ENCODE results near the gene C16orf78. TPM values are rescaled to one million over a fixed set of nuclear protein-coding genes. Genes with fewer than 3 reads are reported as not detected.
A peak's percentile ranks its signal among the peaks of the same experiment; 100 is the strongest.

C16orf78 gene
- total RNA-seq, 1 donor, result not detected

GRCh38 chr16:49348408-49349176, 25.0 kb upstream of the C16orf78 start:
- DNase-seq (ENCODE audit: low read depth), result no peak
- H3K4me3 ChIP-seq (ENCODE audit: low read depth, low read length), result no peak overlapping the region
- TF ChIP-seq CTCF (IDR thresholded peaks at IDR 0.05; ENCODE audit: insufficient read depth, low read depth, low read length), result no peak

GRCh38 chr16:49349446-49350168, 24.0 kb upstream of the C16orf78 start:
- no peak for DNase-seq (ENCODE audit: low read depth)
- TF ChIP-seq CTCF (IDR thresholded peaks at IDR 0.05; ENCODE audit: insufficient read depth, low read depth, low read length), result no peak

GRCh38 chr16:49350265-49351095, 23.1 kb upstream of the C16orf78 start:
- peak; percentile 19 for DNase-seq (ENCODE audit: low read depth)
- H3K4me3 ChIP-seq (ENCODE audit: low read depth, low read length), result no peak overlapping the region
- TF ChIP-seq CTCF (IDR thresholded peaks at IDR 0.05; ENCODE audit: insufficient read depth, low read depth, low read length), result peak; percentile 80

More at GRCh38 chr16:49349446-49350168, 24.0 kb upstream of the C16orf78 start:
- H3K4me3 ChIP-seq (ENCODE audit: low read depth, low read length), result no peak overlapping the region

GRCh38 chr16:49351096-49351487, 22.5 kb upstream of the C16orf78 start:
- DNase-seq (ENCODE audit: low read depth), result no peak
- no peak overlapping the region for H3K4me3 ChIP-seq (ENCODE audit: low read depth, low read length)
- TF ChIP-seq CTCF (IDR thresholded peaks at IDR 0.05; ENCODE audit: insufficient read depth, low read depth, low read length), result no peak

- TF ChIP-seq CTCF (IDR thresholded peaks at IDR 0.05; ENCODE audit: insufficient read depth, low read depth, low read length), result no peak
- no peak overlapping the region for H3K4me3 ChIP-seq (ENCODE audit: low read depth, low read length)
- DNase-seq (ENCODE audit: low read depth), result no peak
These were observed 20.7 kb upstream of the C16orf78 start for GRCh38 chr16:49352892-49353291.

GRCh38 chr16:49353680-49354079, 19.9 kb upstream of the C16orf78 start:
- TF ChIP-seq CTCF (IDR thresholded peaks at IDR 0.05; ENCODE audit: insufficient read depth, low read depth, low read length), result no peak
- DNase-seq (ENCODE audit: low read depth), result no peak
- no peak overlapping the region for H3K4me3 ChIP-seq (ENCODE audit: low read depth, low read length)

All from fibroblast of villous mesenchyme (primary cell).